Fibroblast of lung (primary cell): ENCODE data around the gene NUDT12.

Source experiments
- CTCF ChIP-seq, 2 donors: IDR thresholded peaks in 1 of 2; conservative IDR thresholded peaks in 1 of 2; 1 replicate in 1 of 2; 2 replicates in 1 of 2; pipeline ENCODE4 v1.5.1; 2011 to 2012; ENCODE audit warnings: low read length in 2 of 2, control low read depth in 1 of 2, inconsistent platforms in 1 of 2, low read depth in 1 of 2, mild to moderate bottlenecking in 1 of 2
- EZH2 ChIP-seq: IDR thresholded peaks from 2 replicates; pipeline ENCODE4 v1.5.1; 2012; ENCODE audit warnings: low read length, control low read depth, mild to moderate bottlenecking; ENCODE audit errors: missing control alignments

- no peak for TF ChIP-seq CTCF (conservative IDR thresholded peaks at IDR 0.05 in 1 of 2, IDR thresholded peaks at IDR 0.05 in 1 of 2; ENCODE audit: low read depth in 1 of 2, low read length in 2 of 2)
- TF ChIP-seq EZH2: no peak
Measured at GRCh38 chr5:103523319-103523718, 39.3 kb downstream of the NUDT12 start.
